GM12874 (cell line): ENCODE results near the gene FGD4.

Experiments used
- TF ChIP-seq, protein P1 (sequence below): IDR thresholded peaks from 2 replicates; pipeline ENCODE4 v1.5.1; 2011; ENCODE audit warnings: low read depth, mild to moderate bottlenecking, control low read depth, low read length, moderate library complexity; ENCODE audit not compliant: insufficient read depth

The FGD4 gene

DNA sequence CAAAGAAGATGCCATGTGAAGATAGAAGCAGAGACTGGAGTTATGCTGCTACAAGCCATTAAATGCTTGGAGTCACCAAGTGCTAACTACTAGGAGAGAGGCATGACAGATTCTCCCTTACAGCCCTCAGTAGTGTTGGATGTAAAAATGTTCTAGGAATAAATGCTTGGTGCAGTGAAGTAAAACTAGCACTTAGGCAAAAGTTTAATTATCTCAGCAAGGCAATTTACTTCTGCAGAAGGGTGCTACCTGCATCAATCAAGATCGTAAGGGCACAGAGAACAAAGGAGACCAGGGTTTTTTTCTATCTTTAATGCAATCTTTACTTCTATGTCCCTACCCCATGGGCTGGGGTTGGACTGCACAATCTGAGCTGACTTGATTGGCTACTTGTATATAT is 270.2 kb downstream of the FGD4 start:
- TF ChIP-seq, protein P1, sequence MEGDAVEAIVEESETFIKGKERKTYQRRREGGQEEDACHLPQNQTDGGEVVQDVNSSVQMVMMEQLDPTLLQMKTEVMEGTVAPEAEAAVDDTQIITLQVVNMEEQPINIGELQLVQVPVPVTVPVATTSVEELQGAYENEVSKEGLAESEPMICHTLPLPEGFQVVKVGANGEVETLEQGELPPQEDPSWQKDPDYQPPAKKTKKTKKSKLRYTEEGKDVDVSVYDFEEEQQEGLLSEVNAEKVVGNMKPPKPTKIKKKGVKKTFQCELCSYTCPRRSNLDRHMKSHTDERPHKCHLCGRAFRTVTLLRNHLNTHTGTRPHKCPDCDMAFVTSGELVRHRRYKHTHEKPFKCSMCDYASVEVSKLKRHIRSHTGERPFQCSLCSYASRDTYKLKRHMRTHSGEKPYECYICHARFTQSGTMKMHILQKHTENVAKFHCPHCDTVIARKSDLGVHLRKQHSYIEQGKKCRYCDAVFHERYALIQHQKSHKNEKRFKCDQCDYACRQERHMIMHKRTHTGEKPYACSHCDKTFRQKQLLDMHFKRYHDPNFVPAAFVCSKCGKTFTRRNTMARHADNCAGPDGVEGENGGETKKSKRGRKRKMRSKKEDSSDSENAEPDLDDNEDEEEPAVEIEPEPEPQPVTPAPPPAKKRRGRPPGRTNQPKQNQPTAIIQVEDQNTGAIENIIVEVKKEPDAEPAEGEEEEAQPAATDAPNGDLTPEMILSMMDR = no peak

- TF ChIP-seq, protein P1 = peak; percentile 45; the same call in 1 of the 2 replicates
Observed at GRCh38 chr12:32671930-32672780, 272.8 kb downstream of the FGD4 start.

DNA sequence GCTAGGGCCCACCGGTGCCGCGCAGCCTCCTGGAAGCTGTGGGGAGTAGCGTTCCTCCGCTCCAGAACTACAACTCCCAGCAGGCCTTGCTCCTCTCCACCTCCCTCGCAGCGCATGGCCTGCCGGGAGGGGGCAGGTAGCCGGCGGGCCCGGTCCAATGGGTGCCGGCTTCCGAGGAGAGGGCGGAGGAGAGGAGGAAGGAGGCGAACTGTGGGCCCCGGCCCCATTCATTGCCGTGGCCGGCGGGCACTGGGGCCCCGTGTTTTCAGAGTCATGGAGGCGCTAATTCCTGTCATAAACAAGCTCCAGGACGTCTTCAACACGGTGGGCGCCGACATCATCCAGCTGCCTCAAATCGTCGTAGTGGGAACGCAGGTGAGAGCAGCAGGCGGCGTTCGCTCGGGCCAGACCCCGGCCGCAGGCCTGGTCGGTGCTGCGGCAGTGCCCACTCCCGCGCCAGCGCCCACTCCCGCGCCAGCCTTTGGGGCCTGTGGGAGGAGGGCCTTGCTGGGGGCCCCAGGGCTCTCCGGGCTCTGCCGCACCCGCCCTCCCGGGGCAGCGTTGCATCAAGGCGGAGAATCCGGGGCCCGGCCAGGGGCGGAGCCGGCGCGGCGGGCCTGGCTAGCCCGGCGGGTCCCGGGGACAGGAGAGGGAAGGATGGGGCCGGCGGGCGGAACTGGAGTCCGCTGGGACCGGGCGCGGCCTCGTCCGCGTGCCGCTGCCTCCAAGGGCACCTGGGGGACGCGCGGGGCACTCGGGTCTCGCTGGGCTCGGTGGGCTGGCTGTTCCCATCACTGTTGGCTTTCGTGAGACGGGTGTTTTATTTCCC is 279.9 kb downstream of the FGD4 start, which contains the start of gene DNM1L:
Gene DNM1L, plus strand, starts transcription at position 211 of the 829 bp plus-strand sequence. Its CDS starts 63 bp downstream, at position 274.
- TF ChIP-seq, protein P1 = no peak

- TF ChIP-seq, protein P1 = no peak
Observed at GRCh38 chr12:32679920-32680237, 280.5 kb downstream of the FGD4 start.

- TF ChIP-seq, protein P1 = no peak
Observed at GRCh38 chr12:32680787-32681186, 281.4 kb downstream of the FGD4 start.

DNA sequence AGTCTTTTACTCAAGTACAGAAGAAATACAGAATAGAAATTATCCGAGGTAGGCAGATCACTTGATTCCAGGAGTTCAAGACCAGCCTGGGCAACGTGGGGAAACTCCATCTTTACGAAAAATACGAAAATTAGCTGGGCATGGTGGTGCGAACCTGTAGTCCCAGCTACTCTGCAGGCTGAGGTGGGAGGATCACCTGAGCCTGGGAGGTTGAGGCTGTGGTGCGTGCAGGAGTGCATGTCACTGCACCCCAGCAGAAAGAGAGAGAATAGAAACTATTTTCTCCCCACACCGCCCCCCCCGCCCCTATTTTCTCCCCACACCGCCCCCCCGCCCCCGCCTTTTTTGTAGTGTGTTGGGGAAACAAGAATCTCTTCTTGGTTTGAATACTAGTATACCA is 281.9 kb downstream of the FGD4 start:
- TF ChIP-seq, protein P1 = no peak

- TF ChIP-seq, protein P1 = no peak
Observed at GRCh38 chr12:32686340-32686739, 287.0 kb downstream of the FGD4 start.
